Measurements from ENCODE around the gene SLC48A1. TPM values are rescaled to one million over a fixed set of nuclear protein-coding genes. Genes with fewer than 3 reads are reported as not detected.

Gene SLC48A1
- total and polyA plus RNA-seq, 10 of the 15 experiments (the other 5 are each of a cell fraction or from before 2014, with no cell fraction given), result 1.1 to 4.9 (median 1.9) TPM

DNA sequence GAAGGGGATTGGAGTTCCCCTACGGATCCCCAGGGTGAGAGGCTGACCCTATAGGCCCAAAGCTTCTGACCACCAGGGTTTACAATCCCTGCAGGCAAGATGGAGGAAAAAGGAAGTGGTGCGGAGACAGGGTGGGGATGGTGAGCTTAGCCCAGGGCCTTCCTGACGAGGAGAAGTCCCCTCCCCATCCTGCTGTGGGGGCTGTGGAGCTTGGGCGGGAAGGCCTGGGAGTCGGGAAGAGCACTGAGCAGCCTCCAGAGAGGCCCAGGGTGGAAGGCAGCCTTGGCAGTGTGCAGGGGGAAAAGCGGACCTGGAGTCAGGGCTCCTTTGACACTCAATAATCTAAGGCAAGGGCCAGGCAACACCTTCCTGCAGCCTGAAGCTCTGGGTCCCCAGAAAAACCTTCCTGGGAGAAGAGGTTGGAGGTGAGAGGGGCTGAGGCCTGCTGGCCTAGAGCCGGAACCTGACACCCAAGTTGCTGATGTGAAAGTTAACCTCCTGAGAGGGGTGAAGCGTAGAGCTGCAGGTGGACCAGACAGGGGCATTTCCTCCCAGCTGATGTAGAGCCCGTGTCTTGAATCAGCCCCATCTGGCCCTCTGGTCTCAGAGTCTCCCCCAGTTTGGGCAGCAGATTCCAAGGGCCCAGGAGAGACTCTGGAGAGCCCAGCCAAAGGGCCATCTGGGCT is 40.6 kb downstream of the SLC48A1 start (continued):
- TF ChIP-seq RELA (IDR thresholded peaks at IDR 0.05; ENCODE audit: borderline replicate concordance, partially characterized antibody), result no peak
- TF ChIP-seq ZNF207 (IDR thresholded peaks at IDR 0.05; ENCODE audit: borderline replicate concordance), result no peak
- TF ChIP-seq TCF3 (IDR thresholded peaks at IDR 0.05; ENCODE audit: borderline replicate concordance, insufficient read depth, low read depth, low read length), result 0 out of 2 replicates have a peak, but pooled peaks have one; percentile 52
- TF ChIP-seq, protein P1, sequence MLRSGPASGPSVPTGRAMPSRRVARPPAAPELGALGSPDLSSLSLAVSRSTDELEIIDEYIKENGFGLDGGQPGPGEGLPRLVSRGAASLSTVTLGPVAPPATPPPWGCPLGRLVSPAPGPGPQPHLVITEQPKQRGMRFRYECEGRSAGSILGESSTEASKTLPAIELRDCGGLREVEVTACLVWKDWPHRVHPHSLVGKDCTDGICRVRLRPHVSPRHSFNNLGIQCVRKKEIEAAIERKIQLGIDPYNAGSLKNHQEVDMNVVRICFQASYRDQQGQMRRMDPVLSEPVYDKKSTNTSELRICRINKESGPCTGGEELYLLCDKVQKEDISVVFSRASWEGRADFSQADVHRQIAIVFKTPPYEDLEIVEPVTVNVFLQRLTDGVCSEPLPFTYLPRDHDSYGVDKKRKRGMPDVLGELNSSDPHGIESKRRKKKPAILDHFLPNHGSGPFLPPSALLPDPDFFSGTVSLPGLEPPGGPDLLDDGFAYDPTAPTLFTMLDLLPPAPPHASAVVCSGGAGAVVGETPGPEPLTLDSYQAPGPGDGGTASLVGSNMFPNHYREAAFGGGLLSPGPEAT (IDR thresholded peaks at IDR 0.05; ENCODE audit: low read depth), result peak; percentile 39; the same call in 1 of the 2 replicates
- peak; percentile 78 for TF ChIP-seq SPI1 (IDR thresholded peaks at IDR 0.05; ENCODE audit: borderline replicate concordance, insufficient read depth, low read depth, low read length)
- TF ChIP-seq, protein P2, sequence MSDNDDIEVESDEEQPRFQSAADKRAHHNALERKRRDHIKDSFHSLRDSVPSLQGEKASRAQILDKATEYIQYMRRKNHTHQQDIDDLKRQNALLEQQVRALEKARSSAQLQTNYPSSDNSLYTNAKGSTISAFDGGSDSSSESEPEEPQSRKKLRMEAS (IDR thresholded peaks at IDR 0.05; ENCODE audit: low read depth, low read length), result no peak
- peak; percentile 67; the same call in 1 of the 2 replicates for TF ChIP-seq HDGF (IDR thresholded peaks at IDR 0.05)
- TF ChIP-seq NFXL1 (IDR thresholded peaks at IDR 0.05; ENCODE audit: borderline replicate concordance), result no peak
- no peak for TF ChIP-seq CHD2 (IDR thresholded peaks at IDR 0.05; ENCODE audit: borderline replicate concordance, low read depth, low read length)
